Measurements from ENCODE around the gene ROR2.

Gene ROR2

GRCh38 chr9:91789941-91790340, 160.1 kb downstream of the ROR2 start:
- DNase-seq = no peak

DNA sequence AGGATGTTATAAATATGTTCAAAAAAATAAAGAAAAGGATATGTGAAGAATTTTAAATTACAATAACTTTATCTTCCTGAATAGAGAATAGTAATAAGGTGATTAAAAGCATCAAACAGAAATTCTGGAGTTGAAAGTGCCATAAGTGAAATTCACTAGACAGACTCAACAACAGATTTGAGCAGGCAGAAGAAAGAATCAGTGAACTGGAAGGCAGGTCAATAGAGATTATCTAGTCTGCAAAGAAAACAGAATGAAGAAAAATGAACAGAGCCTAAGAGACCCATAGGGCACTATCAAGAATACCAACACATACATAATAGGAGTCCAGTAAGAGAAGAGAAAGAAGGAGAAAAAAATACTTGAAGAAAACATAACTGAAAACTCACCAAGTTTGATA, 162.1 kb downstream of the ROR2 start:
- no peak for DNase-seq

GRCh38 chr9:91786132-91786896, 163.7 kb downstream of the ROR2 start:
- no peak for DNase-seq

DNA sequence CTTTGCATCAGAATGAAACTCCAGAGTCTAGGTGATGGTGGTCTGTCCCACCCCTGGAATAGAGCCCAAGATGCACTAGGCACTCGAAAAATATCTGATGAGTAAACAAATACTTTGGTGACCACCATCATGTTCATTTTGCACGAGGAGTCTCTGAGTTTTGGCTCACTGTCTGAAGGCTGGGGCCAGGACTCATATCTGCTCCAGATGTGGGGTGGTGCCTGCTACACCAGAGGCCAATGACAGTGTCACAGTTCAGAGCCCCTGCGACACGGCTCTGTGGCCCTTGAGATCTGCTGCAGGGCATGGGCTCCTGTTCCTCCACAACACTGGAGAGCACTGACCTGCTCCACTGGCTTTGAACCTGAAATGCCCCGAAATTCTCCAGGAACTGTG, 164.6 kb downstream of the ROR2 start:
- no peak for DNase-seq

GRCh38 chr9:91784673-91785446, 165.2 kb downstream of the ROR2 start:
- DNase-seq = no peak

DNA sequence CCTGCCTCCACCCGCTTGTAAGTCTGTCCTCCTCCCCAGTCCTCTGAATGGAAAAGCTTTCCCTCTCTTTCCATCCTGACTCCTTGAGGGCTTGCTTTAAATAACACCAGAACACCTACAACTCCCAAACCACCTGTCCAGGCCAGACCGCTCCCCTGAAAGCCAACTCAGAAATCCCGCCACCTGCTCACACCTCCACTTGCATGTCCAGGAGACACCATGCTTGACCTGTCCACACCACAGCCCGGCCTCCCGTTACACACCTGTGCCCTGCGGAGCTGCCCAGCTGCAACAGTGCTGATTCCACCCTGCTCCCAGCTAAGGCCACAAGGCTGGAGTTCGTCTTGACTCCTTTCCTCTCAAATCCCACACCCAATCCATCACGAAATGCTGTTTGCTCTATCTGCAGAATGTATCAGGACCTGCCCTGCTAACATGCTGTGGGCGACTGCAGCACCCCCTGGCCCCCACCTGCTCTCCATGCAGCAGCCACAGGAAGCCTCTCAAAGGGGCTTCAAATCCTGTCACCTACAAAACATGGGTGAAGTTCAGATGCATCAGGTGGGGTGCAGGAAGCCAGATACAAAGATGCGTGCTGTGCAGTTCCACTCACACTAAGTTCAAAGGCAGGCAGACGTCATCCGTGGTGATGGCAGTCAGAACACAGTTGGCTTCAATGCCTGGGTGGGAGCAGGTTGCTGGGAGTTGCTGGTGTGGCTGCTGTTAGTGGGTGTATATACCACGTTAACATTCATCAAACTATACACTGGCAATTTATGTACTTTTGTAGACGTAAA, 166.0 kb downstream of the ROR2 start:
- no peak for DNase-seq

GRCh38 chr9:91783411-91783810, 166.6 kb downstream of the ROR2 start:
- no peak for DNase-seq

GRCh38 chr9:91782708-91783214, 167.3 kb downstream of the ROR2 start:
- DNase-seq = no peak

GRCh38 chr9:91781906-91782305, 168.1 kb downstream of the ROR2 start:
- DNase-seq = no peak

- no peak for DNase-seq
Observed at GRCh38 chr9:91781116-91781515, 168.9 kb downstream of the ROR2 start.

- no peak for DNase-seq
Observed at GRCh38 chr9:91778031-91778430, 172.0 kb downstream of the ROR2 start.

GRCh38 chr9:91777292-91777830, 172.7 kb downstream of the ROR2 start:
- no peak for DNase-seq

- no peak for DNase-seq
Observed at GRCh38 chr9:91776409-91777291, 173.4 kb downstream of the ROR2 start.

DNA sequence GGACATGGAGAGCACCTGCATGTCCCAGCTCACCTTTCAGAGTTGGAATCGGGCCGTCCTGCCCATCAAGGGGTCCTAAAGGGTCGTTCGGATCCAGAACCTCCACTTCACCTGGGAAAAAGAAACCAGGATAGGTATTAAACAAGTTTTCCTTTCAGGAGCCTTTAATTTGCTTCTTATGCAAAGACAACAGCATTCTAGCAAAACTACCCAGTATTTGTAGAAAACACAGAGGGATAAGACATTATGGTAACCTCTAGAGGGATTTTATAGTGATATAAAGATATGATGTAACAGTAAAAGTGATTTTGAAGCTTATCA, 174.4 kb downstream of the ROR2 start:
- no peak for DNase-seq

DNA sequence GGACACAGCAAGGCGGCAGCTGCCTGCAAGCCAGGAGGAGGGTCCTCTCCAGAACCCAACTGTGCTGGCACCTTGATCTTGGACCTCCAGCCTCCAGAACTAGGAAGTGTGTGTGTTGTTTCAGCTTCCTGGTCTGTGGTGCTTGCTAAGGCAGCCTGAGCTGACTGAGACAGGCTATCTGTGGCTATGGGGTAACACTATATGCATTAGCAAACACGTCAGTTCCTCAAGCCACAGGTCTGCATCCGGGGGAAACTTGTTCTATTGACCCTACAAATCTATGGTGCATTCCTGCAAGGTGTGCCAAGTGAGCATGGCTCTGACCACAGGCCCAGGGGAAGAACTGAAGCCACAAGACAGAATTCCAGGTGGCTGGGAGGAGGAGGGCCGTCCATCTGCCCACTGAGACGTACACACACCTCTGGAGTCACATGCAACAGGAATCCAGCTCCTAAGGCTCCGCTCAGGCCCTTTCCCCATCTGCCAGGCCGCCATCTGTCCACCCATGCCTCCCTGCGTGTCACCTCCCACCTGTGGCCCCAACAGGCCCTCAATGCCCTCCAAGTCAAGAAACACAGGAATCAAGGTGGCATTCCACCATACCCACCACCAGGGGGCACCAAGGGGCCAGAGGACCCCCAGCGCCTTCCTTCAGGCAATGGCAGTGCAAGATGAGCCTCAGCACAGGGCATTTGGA, 174.9 kb downstream of the ROR2 start:
- peak; percentile 37 for DNase-seq

GRCh38 chr9:91773156-91773555, 176.9 kb downstream of the ROR2 start:
- DNase-seq = no peak

DNA sequence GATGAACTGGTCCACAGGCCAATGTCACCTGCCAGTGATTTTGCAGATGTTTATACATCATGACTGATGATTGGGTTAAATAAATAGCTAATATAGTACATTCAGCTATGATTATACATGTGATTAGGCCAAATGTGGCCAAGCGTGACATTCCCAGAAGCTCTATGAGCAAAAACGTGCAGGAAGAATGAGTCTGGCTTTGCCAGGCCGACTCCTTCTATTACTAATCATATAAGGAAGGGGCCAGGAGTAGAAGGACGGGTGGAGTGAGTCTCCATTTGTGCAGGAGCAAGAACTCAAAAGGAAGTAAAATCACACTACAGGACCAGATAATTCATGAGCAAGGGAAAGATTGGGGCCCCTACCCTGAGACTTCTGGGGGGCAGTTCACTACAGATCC, 178.2 kb downstream of the ROR2 start:
- DNase-seq = no peak

- no peak for DNase-seq
Observed at GRCh38 chr9:91771027-91771426, 179.0 kb downstream of the ROR2 start.

- no peak for DNase-seq
Observed at GRCh38 chr9:91770229-91770628, 179.8 kb downstream of the ROR2 start.

GRCh38 chr9:91768977-91769916, 180.8 kb downstream of the ROR2 start:
- DNase-seq = no peak
